Upper lobe of right lung (tissue), 1 donor: ENCODE data around the gene TSPEAR. TPM values are rescaled to one million over a fixed set of nuclear protein-coding genes. Genes with fewer than 3 reads are reported as not detected.

Experiments
- ATAC-seq: fragments of 200-7000 bp; cut with Tn5 transposase; one replicate; pipeline ENCODE4 v1.9.1; 2020; ENCODE audit warnings: mild to moderate bottlenecking, moderate library complexity
- DNase-seq: peaks from one replicate; pipeline ENCODE4 v3.0.0-alpha.2; 2020
- H3K27ac ChIP-seq: fragments of 200-600 bp; one replicate; pipeline ENCODE4 v1.8.0; 2022
- H3K27me3 ChIP-seq: fragments of 200-600 bp; one replicate; pipeline ENCODE4 v1.8.0; 2022; ENCODE audit warnings: mild to moderate bottlenecking
- H3K36me3 ChIP-seq: fragments of 200-600 bp; one replicate; pipeline ENCODE4 v1.8.0; 2022
- H3K4me1 ChIP-seq: fragments of 200-600 bp; one replicate; pipeline ENCODE4 v1.8.0; 2022
- H3K4me3 ChIP-seq: fragments of 200-600 bp; one replicate; pipeline ENCODE4 v1.8.0; 2022; ENCODE audit warnings: mild to moderate bottlenecking
- H3K9me3 ChIP-seq: fragments of 200-600 bp; one replicate; pipeline ENCODE4 v1.8.0; 2022
- intact Hi-C: fragments of 100-400 bp; cut with DNase I; formaldehyde crosslinking; loops from one replicate; pipeline ENCODE4 v1.11.0; 2022
- total RNA-seq: library from RNA; stranded (reverse); fragmentation: NEBNext Ultra II Directional; extraction: Animal tissue kit (Norgen Biotek cat#: 25700); gene quantifications from one replicate; pipeline ENCODE4 v1.2.1, GENCODE V29; 2021
- TF ChIP-seq, protein P1 (sequence below): fragments of 200-600 bp; IDR thresholded peaks from one replicate; pipeline ENCODE4 v1.8.0; 2022; ENCODE audit warnings: antibody characterized with exemption
- donor health status: DM: no; HTN: yes; CAD: no; lungs with severe emphysema.

TSPEAR gene
- total RNA-seq, 1 donor from 2014 or later = 0.23 TPM

- H3K4me1 ChIP-seq = peaks cover 8% of the 10 kb centered on the region
- no peak overlapping the region for H3K4me3 ChIP-seq
- ATAC-seq = no peak
- intact Hi-C loops = no loop called here
- H3K27ac ChIP-seq = no peak overlapping the region
- TF ChIP-seq, protein P1, sequence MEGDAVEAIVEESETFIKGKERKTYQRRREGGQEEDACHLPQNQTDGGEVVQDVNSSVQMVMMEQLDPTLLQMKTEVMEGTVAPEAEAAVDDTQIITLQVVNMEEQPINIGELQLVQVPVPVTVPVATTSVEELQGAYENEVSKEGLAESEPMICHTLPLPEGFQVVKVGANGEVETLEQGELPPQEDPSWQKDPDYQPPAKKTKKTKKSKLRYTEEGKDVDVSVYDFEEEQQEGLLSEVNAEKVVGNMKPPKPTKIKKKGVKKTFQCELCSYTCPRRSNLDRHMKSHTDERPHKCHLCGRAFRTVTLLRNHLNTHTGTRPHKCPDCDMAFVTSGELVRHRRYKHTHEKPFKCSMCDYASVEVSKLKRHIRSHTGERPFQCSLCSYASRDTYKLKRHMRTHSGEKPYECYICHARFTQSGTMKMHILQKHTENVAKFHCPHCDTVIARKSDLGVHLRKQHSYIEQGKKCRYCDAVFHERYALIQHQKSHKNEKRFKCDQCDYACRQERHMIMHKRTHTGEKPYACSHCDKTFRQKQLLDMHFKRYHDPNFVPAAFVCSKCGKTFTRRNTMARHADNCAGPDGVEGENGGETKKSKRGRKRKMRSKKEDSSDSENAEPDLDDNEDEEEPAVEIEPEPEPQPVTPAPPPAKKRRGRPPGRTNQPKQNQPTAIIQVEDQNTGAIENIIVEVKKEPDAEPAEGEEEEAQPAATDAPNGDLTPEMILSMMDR = no peak
- no peaks in the 10 kb centered on the region for H3K36me3 ChIP-seq
- H3K27me3 ChIP-seq = peaks cover 78% of the 10 kb centered on the region
- no peaks in the 10 kb centered on the region for H3K9me3 ChIP-seq
- DNase-seq = no peak
Measured at GRCh38 chr21:44706706-44707581, 4.4 kb downstream of the TSPEAR start.

DNA sequence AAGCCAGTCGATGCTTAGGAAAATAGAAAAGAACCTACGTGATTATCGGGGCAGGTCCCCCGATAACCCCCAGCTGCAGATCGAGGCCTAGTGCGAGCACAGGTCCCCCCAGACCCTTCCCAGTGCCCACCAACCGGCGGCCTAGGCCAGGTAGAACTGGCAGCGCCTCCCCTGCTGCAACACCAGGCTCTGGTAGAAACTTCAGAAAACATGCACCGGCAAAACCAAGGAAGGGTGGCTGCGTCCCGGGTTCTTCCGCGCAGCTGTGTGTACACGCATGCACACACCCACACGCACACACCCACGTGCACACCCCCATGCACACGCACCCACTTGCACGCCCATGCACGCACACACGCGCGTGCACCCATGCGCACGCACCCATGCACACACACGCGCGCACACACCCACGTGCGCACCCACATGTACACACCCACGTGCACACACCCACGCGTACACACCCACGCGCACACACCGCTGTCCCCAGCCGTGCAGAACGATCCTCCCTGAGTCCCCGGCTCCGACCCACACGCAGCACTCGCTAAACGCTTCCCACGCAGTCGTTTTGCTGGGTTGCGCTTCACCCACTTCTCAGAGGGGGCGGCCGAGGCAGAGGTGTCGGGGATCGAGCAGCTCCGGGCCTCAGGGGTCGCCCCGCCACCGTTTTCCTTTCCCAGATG lies 5.2 kb downstream of the TSPEAR start:
- DNase-seq = no peak

GRCh38 chr21:44704636-44705001 lies 6.8 kb downstream of the TSPEAR start:
- no peak overlapping the region for H3K4me3 ChIP-seq
- no peak overlapping the region for H3K27ac ChIP-seq
- peaks cover 2% of the 10 kb centered on the region for H3K4me1 ChIP-seq
- no peaks in the 10 kb centered on the region for H3K9me3 ChIP-seq
- intact Hi-C loops = no loop called here
- no peak for DNase-seq
- TF ChIP-seq, protein P1 = no peak
- H3K27me3 ChIP-seq = peaks cover 71% of the 10 kb centered on the region
- ATAC-seq = no peak
- H3K36me3 ChIP-seq = no peaks in the 10 kb centered on the region

More for the DNA sequence above, 5.2 kb downstream of the TSPEAR start:
- H3K4me1 ChIP-seq = peaks cover 8% of the 10 kb centered on the region
- peaks cover 76% of the 10 kb centered on the region for H3K27me3 ChIP-seq
- TF ChIP-seq, protein P1 = no peak
- H3K9me3 ChIP-seq = no peaks in the 10 kb centered on the region
- no peak for ATAC-seq
- H3K27ac ChIP-seq = no peak overlapping the region
- intact Hi-C loops = no loop called here
- no peak overlapping the region for H3K4me3 ChIP-seq
- no peaks in the 10 kb centered on the region for H3K36me3 ChIP-seq

DNA sequence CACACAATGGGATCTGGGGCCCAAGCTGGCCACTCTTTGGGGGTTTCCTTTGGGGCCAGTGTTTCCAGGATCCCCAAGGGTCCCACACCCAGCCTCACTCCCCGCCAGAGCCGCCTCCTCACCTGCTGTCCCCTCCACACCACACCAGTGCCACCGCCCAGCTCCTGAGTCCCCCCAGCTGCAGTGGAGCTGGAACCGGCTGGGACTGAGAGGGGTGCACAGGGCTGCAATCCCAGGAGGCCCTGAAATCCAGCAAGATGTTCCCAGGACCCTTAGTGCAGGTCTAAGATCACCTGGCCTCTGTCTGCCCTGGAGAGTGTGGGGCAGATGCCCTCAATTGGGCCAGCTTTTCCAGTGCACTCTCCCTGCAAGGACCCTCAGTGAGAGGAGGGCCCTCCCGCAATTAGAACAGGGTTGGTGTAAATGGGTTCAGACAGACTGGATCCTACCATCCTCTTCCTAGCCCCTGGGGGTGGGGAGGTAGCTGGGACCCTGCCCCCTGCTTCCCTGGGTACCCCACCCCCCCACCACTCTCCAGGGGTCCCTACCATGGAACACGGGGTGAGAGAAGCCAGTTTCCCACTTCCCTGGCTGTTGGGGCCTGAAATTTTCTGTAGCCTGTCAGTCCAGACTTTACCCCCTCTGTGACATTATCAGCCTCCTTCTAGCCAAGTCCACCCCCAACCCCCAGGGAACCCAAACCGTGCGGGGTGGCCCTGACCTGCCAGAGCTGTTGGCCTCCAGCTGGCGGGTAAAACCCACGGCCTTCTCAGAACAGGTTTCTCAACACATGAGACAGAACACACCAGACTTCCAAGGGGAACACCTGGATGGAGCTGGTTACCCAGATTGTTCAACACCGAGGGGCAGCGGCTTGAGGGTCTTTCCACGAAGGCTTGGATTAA lies 7.4 kb downstream of the TSPEAR start:
- Histone ChIP-seq H3K9me3 (no peaks in the 10 kb centered on the region), H3K4me1 (no peaks in the 10 kb centered on the region), H3K27ac (no peak overlapping the region), H3K27me3 (peaks cover 70% of the 10 kb centered on the region), H3K4me3 (no peak overlapping the region), H3K36me3 (no peaks in the 10 kb centered on the region)
- DNase-seq (no peak), ATAC-seq (no peak)
- intact Hi-C loops = no loop called here
- TF ChIP-seq, protein P1 = no peak

GRCh38 chr21:44702973-44703730 lies 8.2 kb downstream of the TSPEAR start:
- ATAC-seq (no peak), DNase-seq (no peak)
- H3K36me3 ChIP-seq = no peaks in the 10 kb centered on the region
- H3K27me3 ChIP-seq = peaks cover 70% of the 10 kb centered on the region
- H3K4me3 ChIP-seq = no peak overlapping the region
- H3K4me1 ChIP-seq = no peaks in the 10 kb centered on the region
- TF ChIP-seq, protein P1 = no peak
- H3K27ac ChIP-seq = no peak overlapping the region
- intact Hi-C loops = no loop called here
- H3K9me3 ChIP-seq = no peaks in the 10 kb centered on the region
